ENCODE results near the gene ALDH5A1. TPM values are rescaled to one million over a fixed set of nuclear protein-coding genes. Genes with fewer than 3 reads are reported as not detected.

ALDH5A1 gene
- total and polyA plus RNA-seq, 2 of the 13 experiments (the other 11 are each of a cell fraction or from before 2014, with no cell fraction given): 12.8 to 32.5 TPM

DNA sequence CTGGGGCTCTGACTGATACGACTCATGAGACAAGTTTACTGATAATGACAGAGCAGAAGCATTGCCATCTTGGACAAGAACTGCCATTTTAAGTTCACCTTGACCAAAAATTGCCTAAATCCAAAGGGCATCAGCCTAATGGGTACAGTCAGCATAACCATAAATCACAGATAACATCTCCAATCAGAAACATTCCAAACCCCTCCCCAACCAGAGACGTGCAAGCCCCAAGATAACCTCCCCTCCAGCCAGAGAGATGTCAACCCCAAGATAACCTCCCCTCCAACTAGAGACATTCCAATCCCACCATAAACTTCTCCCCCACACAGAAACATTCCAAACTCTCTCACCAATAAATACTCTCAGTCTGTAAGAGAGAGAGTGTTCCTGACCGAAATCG, 15.9 kb upstream of the ALDH5A1 start (continued):
- no peak for TF ChIP-seq ZNF563 (CRISPR knock-in tag; IDR thresholded peaks at IDR 0.05)

DNA sequence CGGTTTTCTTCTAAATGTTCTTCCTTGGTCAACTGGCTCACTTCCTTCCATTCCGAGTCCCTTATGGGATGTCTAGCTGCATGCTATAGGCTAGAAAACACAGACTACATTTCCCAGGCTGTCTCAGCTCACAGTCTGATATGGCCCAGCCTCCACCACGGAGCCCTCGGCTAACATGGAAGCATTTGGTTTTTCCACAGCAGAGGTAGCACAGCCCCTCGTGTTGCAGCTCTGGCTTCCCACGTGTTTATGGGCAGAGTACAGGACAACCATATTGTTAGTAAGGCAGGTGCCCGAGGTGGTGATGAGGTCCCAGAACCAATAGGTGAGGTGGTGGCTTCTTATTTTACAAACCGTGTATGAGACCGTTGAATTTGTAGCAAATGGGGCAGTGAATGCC, 14.1 kb upstream of the ALDH5A1 start:
- in situ Hi-C loops (cut with HindIII; ENCODE audit: extremely low pct_ligation_motif_present, low pct_unique_long_range_greater_than_20kb): no loop called here
- CTCF ChIA-PET (ENCODE audit: low intra/inter-chr PET ratio, low total read pairs): no interaction called here
- Histone ChIP-seq H2AFZ (ENCODE audit: low read length) (no peak overlapping the region), H3K36me3 (replicated peaks in 1 of 2; ENCODE audit: control insufficient read depth in 1 of 2, insufficient read depth in 2 of 2, low read length in 2 of 2) (peaks cover 0 to 3% of the 10 kb centered on the region in 2 experiments; a peak in 1 of 5 replicates), H3K9me3 (ENCODE audit: low read length) (no peaks in the 10 kb centered on the region), H3K27me3 (ENCODE audit: control insufficient read depth in 1 of 2, insufficient read depth in 2 of 2, low read length in 2 of 2) (no peaks in the 10 kb centered on the region), H4K20me1 (ENCODE audit: insufficient read depth, low read length) (no peaks in the 10 kb centered on the region), H3K27ac (ENCODE audit: extremely low read length, insufficient read depth, low read length) (no peak overlapping the region), H3K4me3 (replicated peaks in 1 of 3; ENCODE audit: insufficient read depth in 1 of 3, low read depth in 2 of 3, low read length in 3 of 3) (no peak overlapping the region), H3K4me1 (ENCODE audit: insufficient read depth, low read length) (no peaks in the 10 kb centered on the region), H3K9ac (ENCODE audit: insufficient read depth, low read depth, low read length) (no peak overlapping the region), H3K4me2 (ENCODE audit: low read depth, low read length) (no peak overlapping the region), H3K79me2 (ENCODE audit: insufficient read depth, low read length) (no peaks in the 10 kb centered on the region)
- ATAC-seq: no peak
- no TSS peak for BruUV-seq (replicated peaks)
- no peak for TF ChIP-seq MTF2 (CRISPR knock-in tag; IDR thresholded peaks at IDR 0.05; ENCODE audit: borderline replicate concordance)
- no peak for TF ChIP-seq ZNF792 (CRISPR knock-in tag; IDR thresholded peaks at IDR 0.05)
- TF ChIP-seq ZNF781 (CRISPR knock-in tag; IDR thresholded peaks at IDR 0.05; ENCODE audit: borderline replicate concordance, not compliant biosample characterization): no peak
- no peak for TF ChIP-seq NFYC (CRISPR knock-in tag; IDR thresholded peaks at IDR 0.05)
- TF ChIP-seq, protein P1, sequence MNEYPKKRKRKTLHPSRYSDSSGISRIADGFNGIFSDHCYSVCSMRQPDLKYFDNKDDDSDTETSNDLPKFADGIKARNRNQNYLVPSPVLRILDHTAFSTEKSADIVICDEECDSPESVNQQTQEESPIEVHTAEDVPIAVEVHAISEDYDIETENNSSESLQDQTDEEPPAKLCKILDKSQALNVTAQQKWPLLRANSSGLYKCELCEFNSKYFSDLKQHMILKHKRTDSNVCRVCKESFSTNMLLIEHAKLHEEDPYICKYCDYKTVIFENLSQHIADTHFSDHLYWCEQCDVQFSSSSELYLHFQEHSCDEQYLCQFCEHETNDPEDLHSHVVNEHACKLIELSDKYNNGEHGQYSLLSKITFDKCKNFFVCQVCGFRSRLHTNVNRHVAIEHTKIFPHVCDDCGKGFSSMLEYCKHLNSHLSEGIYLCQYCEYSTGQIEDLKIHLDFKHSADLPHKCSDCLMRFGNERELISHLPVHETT (CRISPR knock-in tag; conservative IDR thresholded peaks at IDR 0.05): no peak
- FAIRE-seq: no peak
- POLR2A ChIA-PET: interaction anchor here (3.1 kb wide), 1 partner anchor 14 kb away, joined by 7 read pairs; the partner anchor contains the start of gene ALDH5A1
- DNase-seq (ENCODE audit: low spot score): no peak
- 92% methylated on average over 9 of the region's 9 CpGs for WGBS (ENCODE audit: low lambda C conversion rate)
- intact Hi-C loops (cut with micrococcal nuclease; ENCODE audit: unreplicated experiment): no loop called here

DNA sequence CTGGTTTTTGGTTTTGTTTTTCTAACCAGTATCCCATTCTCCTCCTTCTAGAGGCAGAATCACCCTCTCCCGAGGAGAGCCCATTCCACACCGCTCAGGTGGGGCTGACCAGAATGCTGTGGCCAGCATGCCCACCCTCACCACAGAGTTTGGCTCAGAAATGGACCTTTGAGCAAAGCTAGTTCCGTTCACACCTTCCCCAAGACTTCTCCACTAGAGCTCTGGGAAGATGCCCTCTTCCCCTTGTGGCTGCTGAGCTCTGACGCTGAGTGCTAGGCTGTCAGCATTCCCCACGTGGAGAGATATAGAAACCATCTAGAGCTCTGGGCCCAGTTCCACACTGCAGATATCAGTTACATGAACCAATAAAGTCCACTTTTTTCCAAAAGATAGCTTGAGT, 13.3 kb upstream of the ALDH5A1 start:
- DNase-seq (ENCODE audit: low spot score) (no peak), ATAC-seq (no peak), FAIRE-seq (no peak)
- Histone ChIP-seq H4K20me1 (ENCODE audit: insufficient read depth, low read length) (no peaks in the 10 kb centered on the region), H3K79me2 (ENCODE audit: insufficient read depth, low read length) (no peaks in the 10 kb centered on the region), H3K4me1 (ENCODE audit: insufficient read depth, low read length) (no peaks in the 10 kb centered on the region), H3K27ac (ENCODE audit: extremely low read length, insufficient read depth, low read length) (no peak overlapping the region), H3K9ac (ENCODE audit: insufficient read depth, low read depth, low read length) (no peak overlapping the region), H3K9me3 (ENCODE audit: low read length) (no peaks in the 10 kb centered on the region), H3K4me3 (replicated peaks in 1 of 3; ENCODE audit: insufficient read depth in 1 of 3, low read depth in 2 of 3, low read length in 3 of 3) (no peak overlapping the region), H2AFZ (ENCODE audit: low read length) (no peak overlapping the region), H3K4me2 (ENCODE audit: low read depth, low read length) (no peak overlapping the region), H3K27me3 (ENCODE audit: control insufficient read depth in 1 of 2, insufficient read depth in 2 of 2, low read length in 2 of 2) (no peaks in the 10 kb centered on the region), H3K36me3 (replicated peaks in 1 of 2; ENCODE audit: control insufficient read depth in 1 of 2, insufficient read depth in 2 of 2, low read length in 2 of 2) (peaks cover 0 to 3% of the 10 kb centered on the region in 2 experiments; a peak in 1 of 5 replicates)
- in situ Hi-C loops (cut with HindIII; ENCODE audit: extremely low pct_ligation_motif_present, low pct_unique_long_range_greater_than_20kb) (no loop called here), intact Hi-C loops (cut with micrococcal nuclease; ENCODE audit: unreplicated experiment) (no loop called here)
- CTCF ChIA-PET (ENCODE audit: low intra/inter-chr PET ratio, low total read pairs): no interaction called here
- TF ChIP-seq ATRX (CRISPR knock-in tag; IDR thresholded peaks at IDR 0.05; ENCODE audit: borderline replicate concordance) (no peak), FOXK1 (CRISPR knock-in tag; IDR thresholded peaks at IDR 0.05; ENCODE audit: borderline replicate concordance, low read depth) (no peak)
- 98% methylated on average over 5 of the region's 5 CpGs for WGBS (ENCODE audit: low lambda C conversion rate)
- POLR2A ChIA-PET: interaction anchor here (3.1 kb wide), 1 partner anchor 13 kb away, joined by 7 read pairs; the partner anchor contains the start of gene ALDH5A1
- BruUV-seq (replicated peaks): no TSS peak

All from HepG2 (cell line).